Stimulated activated CD4-positive, alpha-beta T cell treated with anti-CD3 and anti-CD28 coated beads, Interleukin-12 subunit alpha, Interleukin-12 subunit beta, amount 100 ng/mL, for 4 hours (primary cell): ENCODE results near the gene ALK.
"Not testable (repeated sequence)": the region's sequence is repeated elsewhere in the genome, so short reads cannot be mapped to it uniquely, and the experiment has no call there.

Experiments
- DNase-seq: peaks from one replicate; pipeline ENCODE4 v3.0.0-alpha.2; 2020

The ALK gene

DNA sequence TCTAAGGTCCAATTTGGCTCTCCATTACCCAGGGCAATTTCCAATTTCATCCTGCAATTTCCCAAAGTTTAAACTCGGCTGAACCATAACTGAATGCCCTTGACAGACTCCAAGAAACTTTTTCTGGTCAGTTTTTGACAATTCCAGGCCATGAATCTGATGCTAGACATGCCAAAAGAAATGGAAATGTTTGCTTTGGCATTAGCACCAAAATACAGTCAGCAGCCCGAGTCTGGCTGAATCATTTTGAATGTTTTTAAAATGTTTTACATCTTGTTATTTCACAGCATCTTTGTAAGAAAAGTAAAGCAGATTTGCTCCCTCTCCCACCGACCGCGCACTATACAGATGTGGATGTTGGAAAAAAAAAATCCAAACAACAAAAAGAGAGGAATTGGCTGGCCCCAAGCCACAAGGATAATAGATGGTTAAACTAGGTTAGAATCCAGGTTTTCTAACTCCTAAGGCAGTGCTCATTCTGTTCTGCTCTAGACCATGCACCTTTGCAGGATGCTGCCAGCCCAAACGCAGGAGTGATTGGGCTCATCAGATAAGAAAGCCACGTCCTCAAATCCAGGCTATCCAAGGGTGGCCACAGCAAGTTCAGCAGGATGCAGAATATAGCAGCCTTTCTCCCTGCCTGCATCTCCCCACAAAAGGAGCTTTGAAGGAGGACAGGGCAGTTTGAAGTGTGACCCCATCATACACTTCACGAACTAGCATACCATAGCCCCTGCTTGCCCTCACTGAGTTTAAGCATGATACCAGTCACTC lies 167.5 kb downstream of the ALK start:
- DNase-seq, result no peak

GRCh38 chr2:29751390-29751789 lies 170.0 kb downstream of the ALK start:
- no peak for DNase-seq

DNA sequence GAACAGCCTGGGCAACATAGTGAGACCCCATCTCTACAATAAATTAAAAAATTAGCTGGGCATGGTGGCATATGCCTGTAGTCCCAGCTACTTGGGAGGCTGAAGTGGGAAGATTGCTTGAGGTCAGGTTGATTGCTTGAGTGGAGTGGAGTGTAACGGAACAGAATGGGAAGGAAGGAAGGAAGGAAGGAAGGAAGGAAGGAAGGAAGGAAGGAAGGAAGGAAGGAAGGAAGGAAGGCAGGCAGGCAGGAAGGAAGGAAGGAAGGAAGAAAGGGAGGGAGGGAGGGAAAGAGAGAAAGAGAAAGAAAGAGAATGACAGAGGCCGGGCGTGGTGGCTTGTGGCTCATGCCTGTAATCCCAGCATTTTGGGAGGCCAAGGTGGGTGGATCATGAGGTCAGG lies 170.9 kb downstream of the ALK start:
- not testable (repeated sequence) for DNase-seq

- no peak for DNase-seq
These were observed 171.5 kb downstream of the ALK start for GRCh38 chr2:29749843-29750242.

- DNase-seq, result no peak
These were observed 172.3 kb downstream of the ALK start for GRCh38 chr2:29749041-29749440.

DNA sequence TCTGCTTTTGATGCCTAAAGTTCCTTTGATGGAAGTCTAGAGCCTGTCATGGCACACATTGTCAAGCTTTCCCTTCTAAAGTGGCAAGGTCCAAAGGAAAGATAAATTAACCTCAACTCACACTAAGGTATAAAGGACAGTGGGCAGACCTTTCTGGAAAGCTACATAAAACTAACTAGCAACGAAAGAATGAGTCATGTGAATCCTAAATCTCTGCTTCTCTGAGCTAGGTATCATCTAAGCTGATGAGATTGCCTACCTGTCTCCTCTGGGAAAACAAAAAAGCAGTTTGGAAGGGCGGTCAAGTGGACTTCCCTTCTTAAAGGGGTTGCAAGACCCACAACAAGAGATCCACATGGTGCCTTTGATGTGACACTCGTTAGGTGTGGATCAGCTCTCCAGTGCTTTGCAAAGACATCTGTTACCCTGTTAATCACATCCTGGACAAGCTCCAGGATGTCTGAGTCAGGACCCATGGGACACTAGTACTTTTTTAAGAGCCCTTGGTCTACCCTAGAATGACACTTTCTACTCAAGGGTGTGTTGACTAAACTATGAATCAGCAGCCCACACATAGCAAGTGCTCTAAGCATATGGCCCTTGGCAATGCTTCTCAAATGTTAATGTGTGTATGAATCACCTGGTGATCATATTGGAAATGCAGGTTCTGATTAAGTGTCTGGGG lies 173.5 kb downstream of the ALK start:
- DNase-seq, result no peak

GRCh38 chr2:29744976-29745375 lies 176.4 kb downstream of the ALK start:
- no peak for DNase-seq

GRCh38 chr2:29743516-29743915 lies 177.9 kb downstream of the ALK start:
- DNase-seq, result no peak

GRCh38 chr2:29742656-29743055 lies 178.7 kb downstream of the ALK start:
- no peak for DNase-seq

GRCh38 chr2:29741132-29741531 lies 180.3 kb downstream of the ALK start:
- no peak for DNase-seq

- no peak for DNase-seq
These were observed 187.4 kb downstream of the ALK start for GRCh38 chr2:29733965-29734364.

GRCh38 chr2:29733213-29733612 lies 188.2 kb downstream of the ALK start:
- DNase-seq, result no peak

- no peak for DNase-seq
These were observed 189.4 kb downstream of the ALK start for GRCh38 chr2:29731948-29732347.

GRCh38 chr2:29729932-29730331 lies 191.5 kb downstream of the ALK start:
- no peak for DNase-seq

DNA sequence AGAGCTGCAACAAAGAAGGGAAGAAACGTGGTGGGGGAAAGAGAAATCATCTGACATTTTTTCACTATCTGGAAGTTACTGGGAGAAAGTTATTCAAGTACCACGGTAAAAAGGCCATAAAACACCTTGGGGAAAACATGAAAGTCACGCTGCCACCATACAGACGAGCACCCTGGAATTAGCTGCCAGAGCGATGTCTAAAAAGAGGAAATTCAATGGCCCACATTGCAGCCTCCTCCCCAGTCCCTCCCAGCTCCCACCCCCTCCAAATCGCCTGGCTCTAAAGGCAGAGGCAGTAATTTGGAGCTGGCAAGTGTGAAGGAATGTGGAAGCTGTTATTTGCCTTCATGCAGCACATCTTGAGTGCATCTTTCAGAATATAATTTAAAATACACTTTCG lies 192.0 kb downstream of the ALK start:
- DNase-seq, result no peak

- DNase-seq, result no peak
These were observed 194.4 kb downstream of the ALK start for GRCh38 chr2:29726976-29727375.

DNA sequence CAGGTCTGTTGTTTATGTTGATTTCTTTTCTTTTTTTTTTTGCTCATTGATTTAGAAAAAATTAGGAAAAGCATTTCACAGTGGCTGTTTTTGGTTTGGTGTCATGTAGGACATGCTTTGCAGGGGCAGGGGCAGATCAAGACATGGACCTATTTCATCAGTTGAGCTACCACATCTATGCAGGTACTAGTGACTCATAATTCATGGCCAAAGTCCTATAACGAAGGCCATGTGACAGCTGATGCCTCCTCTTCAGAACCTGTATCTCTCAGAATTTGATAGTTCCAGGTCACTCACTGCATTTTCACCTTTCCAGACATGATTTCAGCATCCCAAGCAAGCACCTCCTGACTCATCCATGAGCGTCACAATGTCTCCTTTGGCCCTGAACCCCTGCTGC lies 195.8 kb downstream of the ALK start:
- DNase-seq, result no peak

DNA sequence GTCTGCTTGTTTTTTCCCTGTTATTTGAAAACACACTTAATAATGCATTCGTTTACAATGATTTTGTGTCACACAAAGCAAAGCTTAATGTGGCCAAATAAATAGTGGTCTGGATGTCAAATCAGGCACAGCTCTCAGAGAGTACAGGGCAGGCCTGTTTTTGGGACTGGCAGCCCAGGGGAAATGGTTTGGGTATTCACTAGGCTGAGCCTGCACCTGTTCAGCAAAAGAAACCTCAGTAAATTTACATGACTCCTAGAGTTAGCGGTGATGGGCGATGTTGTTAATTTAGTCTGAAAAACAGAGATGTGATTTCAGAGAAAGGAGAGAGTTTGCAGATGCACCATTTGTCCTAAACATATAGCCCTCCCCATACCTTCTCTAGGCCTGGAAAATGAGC lies 197.1 kb downstream of the ALK start:
- DNase-seq, result no peak

GRCh38 chr2:29723255-29724001 lies 198.0 kb downstream of the ALK start:
- no peak for DNase-seq

DNA sequence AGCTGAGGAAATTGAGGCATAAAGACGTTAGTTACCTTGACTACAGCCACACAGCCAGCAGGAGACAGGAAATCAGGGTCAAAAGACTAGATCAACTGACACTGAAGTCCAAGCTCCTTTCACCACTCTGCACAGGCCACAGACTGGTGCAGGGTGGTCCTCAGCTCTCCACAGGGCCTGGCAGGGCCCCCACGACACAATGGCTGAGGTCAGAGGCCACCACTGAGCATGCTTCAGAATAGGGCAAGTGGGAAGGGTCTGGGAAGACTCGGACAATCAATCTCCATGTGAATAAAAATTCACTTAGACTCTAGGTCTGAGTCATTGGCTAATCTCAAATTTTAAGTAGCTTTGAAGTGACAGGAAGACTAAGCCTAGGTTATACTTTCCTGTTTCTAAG lies 201.7 kb downstream of the ALK start:
- no peak for DNase-seq

DNA sequence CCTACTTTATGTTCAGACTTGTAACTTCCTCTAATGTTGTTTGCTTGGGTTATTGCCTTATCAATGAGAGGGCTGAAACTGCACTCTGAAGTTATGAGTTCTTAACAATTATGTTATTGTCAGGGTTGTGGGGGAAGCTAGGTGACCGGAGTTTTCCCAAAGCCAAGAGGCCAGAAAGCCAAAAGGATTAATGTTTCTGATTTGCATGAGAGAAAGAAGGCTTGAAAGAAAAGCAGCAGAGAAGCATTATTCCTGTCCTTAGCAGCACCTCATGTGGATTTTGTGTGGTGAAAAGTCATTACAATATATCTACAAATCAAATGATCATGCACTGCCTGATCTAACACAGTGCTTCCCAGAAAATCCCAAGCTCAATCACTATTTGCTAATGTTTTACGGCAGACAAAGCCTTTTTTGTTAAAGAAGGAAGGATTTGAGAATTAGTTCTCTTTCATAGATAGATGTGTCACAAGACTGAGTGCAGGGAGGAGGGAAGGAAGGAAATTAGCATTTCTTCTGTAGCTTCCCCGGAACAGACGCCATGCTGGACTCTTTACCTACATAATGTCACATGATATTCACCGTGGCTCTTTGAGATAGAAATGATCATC lies 203.2 kb downstream of the ALK start:
- DNase-seq, result no peak

DNA sequence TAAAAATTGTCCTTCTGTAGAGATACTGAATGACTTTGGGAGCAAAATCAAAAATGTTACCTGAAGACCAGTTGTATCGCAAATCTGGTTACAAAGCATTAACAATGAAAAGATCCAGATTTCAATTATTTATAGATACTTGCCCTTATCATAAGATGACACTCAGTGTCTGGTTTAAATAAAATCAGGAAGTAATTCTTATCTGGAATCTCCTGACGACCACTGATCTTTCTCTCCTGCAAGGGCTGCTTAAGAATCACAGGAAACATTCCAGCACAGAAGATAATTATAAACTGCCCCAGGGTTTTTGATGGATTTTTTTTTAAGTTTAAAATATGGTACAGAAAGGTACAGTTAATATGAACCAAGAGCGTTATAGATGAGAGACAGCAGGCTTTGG lies 205.7 kb downstream of the ALK start:
- no peak for DNase-seq

DNA sequence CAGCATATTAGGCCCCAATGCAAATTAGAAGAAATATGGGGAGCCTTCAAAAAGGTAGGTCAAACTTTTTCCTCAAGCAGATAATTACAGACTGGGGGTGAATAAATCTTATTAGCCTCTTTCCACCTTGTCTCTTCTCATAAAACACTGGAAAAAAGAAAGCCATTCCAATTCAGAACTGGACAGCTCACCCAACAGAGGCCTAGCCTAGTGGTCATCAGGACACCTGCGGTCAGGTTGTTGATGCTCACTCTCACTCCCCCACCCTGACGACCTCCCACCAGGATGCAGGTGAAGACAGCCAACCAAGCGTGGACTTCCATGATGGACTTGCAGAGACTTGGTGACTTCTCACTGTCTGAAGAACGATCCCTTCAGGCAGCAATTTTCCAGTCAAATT lies 207.1 kb downstream of the ALK start:
- no peak for DNase-seq
